Measurements from ENCODE around the gene FOXE3. TPM values are rescaled to one million over a fixed set of nuclear protein-coding genes. Genes with fewer than 3 reads are reported as not detected.

FOXE3 gene
- total and polyA plus RNA-seq, 9 of the 15 experiments (the other 6 are each of a cell fraction or from before 2014, with no cell fraction given): not detected

- peak; percentile 93 for TF ChIP-seq CTBP1 (IDR thresholded peaks at IDR 0.05; ENCODE audit: borderline replicate concordance)
- TF ChIP-seq MAFF (IDR thresholded peaks at IDR 0.05; ENCODE audit: low read length): no peak
- 0 out of 2 replicates have a peak, but pooled peaks have one; percentile 56 for TF ChIP-seq E2F5 (CRISPR knock-in tag; IDR thresholded peaks at IDR 0.05)
- TF ChIP-seq MITF (IDR thresholded peaks at IDR 0.05): 0 out of 2 replicates have a peak, but pooled peaks have one; percentile 9
- TF ChIP-seq SLC30A9 (CRISPR knock-in tag; IDR thresholded peaks at IDR 0.05): no peak
- TF ChIP-seq SMARCE1 (IDR thresholded peaks at IDR 0.05): 0 out of 2 replicates have a peak, but pooled peaks have one; percentile 21
- no peak for TF ChIP-seq ZNF232 (CRISPR knock-in tag; IDR thresholded peaks at IDR 0.05)
- TF ChIP-seq ZFX (CRISPR knock-in tag; IDR thresholded peaks at IDR 0.05): peak; percentile 61
- TF ChIP-seq GATAD2A (IDR thresholded peaks at IDR 0.05): 0 out of 2 replicates have a peak, but pooled peaks have one; percentile 64
- no peak for TF ChIP-seq PTRF (tag; IDR thresholded peaks at IDR 0.05)
- TF ChIP-seq E2F6 (IDR thresholded peaks at IDR 0.05; ENCODE audit: borderline replicate concordance in 1 of 2, extremely low read depth in 1 of 2, insufficient read depth in 1 of 2, insufficient read length in 1 of 2, low read depth in 1 of 2, low read length in 1 of 2, poor library complexity in 1 of 2, severe bottlenecking in 1 of 2): peak; percentile 75 to 95
- TF ChIP-seq E2F8 (IDR thresholded peaks at IDR 0.05; ENCODE audit: low read depth, partially characterized antibody): peak; percentile 73
- TF ChIP-seq XRCC5 (IDR thresholded peaks at IDR 0.05; ENCODE audit: low read depth, low read length): no peak; the same call in 1 of the 2 replicates
- TF ChIP-seq MLLT1 (IDR thresholded peaks at IDR 0.05): peak; percentile 51 to 55; a peak in 1 of 4 replicates
- TF ChIP-seq SIN3A (IDR thresholded peaks at IDR 0.05; ENCODE audit: borderline replicate concordance in 2 of 2, control insufficient read depth in 1 of 2, low read depth in 2 of 2, low read length in 2 of 2): peak in 1 of 2 experiments; percentile 15; a peak in 1 of 4 replicates
- no peak for TF ChIP-seq MTA2 (IDR thresholded peaks at IDR 0.05; ENCODE audit: low read depth)
- no peak for TF ChIP-seq SMARCB1 (IDR thresholded peaks at IDR 0.05; ENCODE audit: insufficient read length, low read depth)
- TF ChIP-seq PML (IDR thresholded peaks at IDR 0.05; ENCODE audit: low read length): peak; percentile 59; the same call in 1 of the 2 replicates
- TF ChIP-seq KAT7 (CRISPR knock-in tag; IDR thresholded peaks at IDR 0.05; ENCODE audit: borderline replicate concordance): peak; percentile 81
- peak; percentile 85 for TF ChIP-seq NCOA6 (IDR thresholded peaks at IDR 0.05)
Measured at GRCh38 chr1:47437447-47438164, 21.5 kb downstream of the FOXE3 start, which contains the start of gene FOXD2 (continued).

All from K562 (cell line).